Prostate gland (tissue), 2 donors: Measurements from ENCODE around the gene OR6B2. TPM values are rescaled to one million over a fixed set of nuclear protein-coding genes. Genes with fewer than 3 reads are reported as not detected.

Experiments
- DNase-seq: peaks from one replicate; pipeline ENCODE4 v3.0.0-alpha.2; 2019; ENCODE audit warnings: low spot score
- H3K27ac ChIP-seq, 2 donors: fragments of 200-600 bp; sonication (generic); 2 replicates each; pipeline ENCODE4 v1.5.1; 2017 to 2019
- H3K27me3 ChIP-seq: fragments of 200-600 bp; sonication (generic); replicated peaks from 2 replicates; pipeline ENCODE4 v1.5.1; 2019; ENCODE audit not compliant: insufficient read depth
- H3K36me3 ChIP-seq, 2 donors: fragments of 200-600 bp; sonication (generic); 1 replicate in 1 of 2; 2 replicates in 1 of 2; pipeline versions ENCODE4 v1.5.1 to v1.8.1; 2017 to 2019
- H3K4me1 ChIP-seq: fragments of 200-600 bp; sonication (generic); replicated peaks from 2 replicates; pipeline ENCODE4 v1.5.1; 2019
- H3K4me3 ChIP-seq, 2 donors: fragments of 200-600 bp; sonication (generic); 2 replicates each; pipeline ENCODE4 v1.5.1; 2017 to 2019
- H3K9me3 ChIP-seq: fragments of 200-600 bp; sonication (generic); 2 replicates; pipeline ENCODE4 v1.5.1; 2017
- CTCF ChIP-seq, 4 experiments: fragments of 200-600 bp in 2 of 4; fragments of 450-650 bp in 2 of 4; sonication (generic) in 2 of 4; IDR thresholded peaks; 1 replicate in 3 of 4; 2 replicates in 1 of 4; pipeline ENCODE4 v1.5.1; 2016 to 2019; ENCODE audit warnings: antibody characterized with exemption in 4 of 4, mild to moderate bottlenecking in 2 of 4, moderate library complexity in 2 of 4
- POLR2A ChIP-seq: fragments of 450-650 bp; IDR thresholded peaks from one replicate; pipeline ENCODE4 v1.6.1; 2016; ENCODE audit warnings: antibody characterized with exemption, mild to moderate bottlenecking
- POLR2AphosphoS5 ChIP-seq: sonication (generic); formaldehyde crosslinking; IDR thresholded peaks from one replicate; pipeline ENCODE4 v1.6.1; 2017; ENCODE audit warnings: antibody characterized with exemption
- WGBS: methylation state at CpG from one replicate; pipeline ENCODE4 v1.1.5; 2018; 5-methylcytosine and 5-hydroxymethylcytosine counted together
- intact Hi-C: fragments of 100-400 bp; cut with DNase I; formaldehyde crosslinking; loops from one replicate; pipeline ENCODE4 v1.14.2; 2022
- total RNA-seq, 2 donors: library from RNA; depleted of rRNA; stranded (reverse); fragments of >200 nt; gene quantifications; one replicate each; pipeline ENCODE4 v1.1.0, GENCODE V29; 2016

Gene OR6B2
- total RNA-seq, 2 donors from 2014 or later = not detected

GRCh38 chr2:239997686-239998409 is 32.4 kb downstream of the OR6B2 start:
- Histone ChIP-seq H3K27ac (no peak overlapping the region), H3K4me3 (no peak overlapping the region), H3K9me3 (no peaks in the 10 kb centered on the region), H3K4me1 (no peaks in the 10 kb centered on the region), H3K36me3 (peaks cover 0 to 6% of the 10 kb centered on the region in 2 donors), H3K27me3 (no peaks in the 10 kb centered on the region)
- no peak for DNase-seq
- WGBS = 65% methylated on average over 9 of the region's 9 CpGs
- intact Hi-C loops = loop anchor here (10.0 kb wide), 1 partner anchor 593 kb away; the partner anchor contains the start of gene HDAC4
- TF ChIP-seq POLR2A (no peak), POLR2AphosphoS5 (no peak)

- TF ChIP-seq CTCF (IDR thresholded peaks at IDR 0.05) (no peak), POLR2AphosphoS5 (no peak), POLR2A (no peak)
- no peaks in the 10 kb centered on the region for H3K36me3 ChIP-seq
- WGBS = 88% methylated on average over 6 of the region's 6 CpGs
- no peak for DNase-seq
- H3K27ac ChIP-seq = no peak overlapping the region
- H3K4me1 ChIP-seq = no peaks in the 10 kb centered on the region
- H3K27me3 ChIP-seq = no peaks in the 10 kb centered on the region
- no peaks in the 10 kb centered on the region for H3K9me3 ChIP-seq
- intact Hi-C loops = loop anchor here (10.0 kb wide), 1 partner anchor 589 kb away; the partner anchor contains the start of gene HDAC4
- H3K4me3 ChIP-seq = no peak overlapping the region
These were observed 36.1 kb downstream of the OR6B2 start for GRCh38 chr2:239994086-239994485.

DNA sequence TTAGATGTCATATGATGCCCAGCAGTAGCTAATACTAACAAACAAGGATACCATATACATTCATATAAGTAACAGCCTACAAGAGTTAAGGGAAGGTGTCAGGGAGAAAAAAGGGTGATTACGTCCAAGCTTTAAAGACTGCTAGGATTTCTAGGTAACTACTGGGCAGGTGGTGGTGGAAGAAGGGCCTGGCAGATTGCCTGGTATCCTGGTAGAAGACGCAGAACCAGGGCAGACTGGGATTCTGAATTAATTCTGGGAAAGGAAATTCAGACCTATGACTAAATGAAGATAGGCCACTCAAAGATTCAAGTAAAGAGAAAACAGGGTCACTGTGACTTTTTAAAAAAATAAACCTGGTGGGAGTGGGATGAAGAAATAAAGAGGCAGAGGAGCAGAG is 36.9 kb downstream of the OR6B2 start:
- H3K36me3 ChIP-seq = no peaks in the 10 kb centered on the region
- TF ChIP-seq POLR2A (no peak), CTCF (IDR thresholded peaks at IDR 0.05) (no peak), POLR2AphosphoS5 (no peak)
- no peak overlapping the region for H3K4me3 ChIP-seq
- intact Hi-C loops = loop anchor here (10.0 kb wide), 1 partner anchor 588 kb away; the partner anchor contains the start of gene HDAC4
- H3K4me1 ChIP-seq = no peaks in the 10 kb centered on the region
- H3K27ac ChIP-seq = no peak overlapping the region
- H3K9me3 ChIP-seq = no peaks in the 10 kb centered on the region
- DNase-seq = no peak
- WGBS = 86% methylated on average over 2 of the region's 2 CpGs
- H3K27me3 ChIP-seq = no peaks in the 10 kb centered on the region

GRCh38 chr2:239991689-239992314 is 38.4 kb downstream of the OR6B2 start:
- Histone ChIP-seq H3K27me3 (no peaks in the 10 kb centered on the region), H3K4me1 (no peaks in the 10 kb centered on the region), H3K4me3 (no peak overlapping the region), H3K9me3 (no peaks in the 10 kb centered on the region), H3K36me3 (peaks cover 0 to 5% of the 10 kb centered on the region in 2 donors), H3K27ac (no peak overlapping the region)
- DNase-seq = peak; percentile 36
- intact Hi-C loops = loop anchor here (10.0 kb wide), 1 partner anchor 587 kb away; the partner anchor contains the start of gene HDAC4
- 4% methylated on average over 3 of the region's 3 CpGs for WGBS
- TF ChIP-seq POLR2A (no peak), CTCF (IDR thresholded peaks at IDR 0.05) (peak; percentile 48 to 86 (median 80)), POLR2AphosphoS5 (peak; percentile 36)

- H3K36me3 ChIP-seq = peaks cover 0 to 6% of the 10 kb centered on the region in 2 donors
- H3K4me3 ChIP-seq = no peak overlapping the region
- 71% methylated on average over 14 of the region's 14 CpGs for WGBS
- no peak for TF ChIP-seq POLR2AphosphoS5
- TF ChIP-seq CTCF (IDR thresholded peaks at IDR 0.05) = no peak
- no peak for TF ChIP-seq POLR2A
- no peak overlapping the region for H3K27ac ChIP-seq
- no peaks in the 10 kb centered on the region for H3K4me1 ChIP-seq
- H3K9me3 ChIP-seq = no peaks in the 10 kb centered on the region
- intact Hi-C loops = loop anchor here (10.0 kb wide), 1 partner anchor 586 kb away; the partner anchor contains the start of gene HDAC4
- no peaks in the 10 kb centered on the region for H3K27me3 ChIP-seq
- no peak for DNase-seq
These were observed 39.3 kb downstream of the OR6B2 start for GRCh38 chr2:239990966-239991365.
